ENCODE data around the gene TAOK1.

- TF ChIP-seq ZSCAN22 (CRISPR knock-in tag; IDR thresholded peaks at IDR 0.05) (no peak), DNMT3B (CRISPR knock-in tag; conservative IDR thresholded peaks at IDR 0.05) (no peak), FOXP1 (IDR thresholded peaks at IDR 0.05) (no peak), FOXP1 (CRISPR knock-in tag; IDR thresholded peaks at IDR 0.05) (no peak), SMC3 (IDR thresholded peaks at IDR 0.05; ENCODE audit: low read length) (no peak), KAT7 (CRISPR knock-in tag; IDR thresholded peaks at IDR 0.05; ENCODE audit: borderline replicate concordance) (no peak), ZNF121 (CRISPR knock-in tag; IDR thresholded peaks at IDR 0.05) (no peak), CTCF (CRISPR knock-in tag; IDR thresholded peaks at IDR 0.05) (no peak), SMAD3 (CRISPR knock-in tag; IDR thresholded peaks at IDR 0.05) (no peak), ARHGAP35 (CRISPR knock-in tag; IDR thresholded peaks at IDR 0.05; ENCODE audit: borderline replicate concordance) (no peak), SRF (IDR thresholded peaks at IDR 0.05; ENCODE audit: low read depth, low read length) (no peak), PRPF4 (IDR thresholded peaks at IDR 0.05; ENCODE audit: low read depth, low read length, poor library complexity, severe bottlenecking) (no peak)
- TF ChIP-seq, protein P1, sequence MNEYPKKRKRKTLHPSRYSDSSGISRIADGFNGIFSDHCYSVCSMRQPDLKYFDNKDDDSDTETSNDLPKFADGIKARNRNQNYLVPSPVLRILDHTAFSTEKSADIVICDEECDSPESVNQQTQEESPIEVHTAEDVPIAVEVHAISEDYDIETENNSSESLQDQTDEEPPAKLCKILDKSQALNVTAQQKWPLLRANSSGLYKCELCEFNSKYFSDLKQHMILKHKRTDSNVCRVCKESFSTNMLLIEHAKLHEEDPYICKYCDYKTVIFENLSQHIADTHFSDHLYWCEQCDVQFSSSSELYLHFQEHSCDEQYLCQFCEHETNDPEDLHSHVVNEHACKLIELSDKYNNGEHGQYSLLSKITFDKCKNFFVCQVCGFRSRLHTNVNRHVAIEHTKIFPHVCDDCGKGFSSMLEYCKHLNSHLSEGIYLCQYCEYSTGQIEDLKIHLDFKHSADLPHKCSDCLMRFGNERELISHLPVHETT (CRISPR knock-in tag; conservative IDR thresholded peaks at IDR 0.05) = no peak
Observed at GRCh38 chr17:29357232-29357631, 32.9 kb upstream of the TAOK1 start.

Measured in HepG2 (cell line).